IMR-90 (cell line): ENCODE measurements around the gene PITPNC1.

Experiments used
- CEBPB ChIP-seq: IDR thresholded peaks from 2 replicates; pipeline ENCODE4 v1.6.1; 2012; ENCODE audit warnings: low read depth, low read length, improper control_type of control experiment
- CHD1 ChIP-seq: IDR thresholded peaks from 2 replicates; pipeline ENCODE4 v1.6.1; 2012; ENCODE audit warnings: low read depth, low read length, improper control_type of control experiment
- FOS ChIP-seq: fragments of 150-350 bp; IDR thresholded peaks from 2 replicates; pipeline ENCODE4 v1.6.1; 2016; ENCODE audit warnings: low read depth, low read length
- MAFK ChIP-seq: IDR thresholded peaks from 2 replicates; pipeline ENCODE4 v1.6.1; 2012; ENCODE audit warnings: low read depth, low read length, improper control_type of control experiment
- POLR2A ChIP-seq: IDR thresholded peaks from 2 replicates; pipeline ENCODE4 v1.6.1; 2012; ENCODE audit warnings: mild to moderate bottlenecking, low read depth, low read length
- RAD21 ChIP-seq: IDR thresholded peaks from 2 replicates; pipeline ENCODE4 v1.6.1; 2012; ENCODE audit warnings: low read length, improper control_type of control experiment
- TF ChIP-seq, protein P1 (sequence below): conservative IDR thresholded peaks from 2 replicates; pipeline ENCODE4 v1.5.1; 2012; ENCODE audit warnings: mild to moderate bottlenecking, low read depth, low read length, improper control_type of control experiment
- TF ChIP-seq, protein P2 (sequence below): fragments of 150-350 bp; IDR thresholded peaks from 2 replicates; pipeline ENCODE4 v1.6.1; 2017; ENCODE audit warnings: mild to moderate bottlenecking, antibody characterized with exemption, low read length, low read depth

DNA sequence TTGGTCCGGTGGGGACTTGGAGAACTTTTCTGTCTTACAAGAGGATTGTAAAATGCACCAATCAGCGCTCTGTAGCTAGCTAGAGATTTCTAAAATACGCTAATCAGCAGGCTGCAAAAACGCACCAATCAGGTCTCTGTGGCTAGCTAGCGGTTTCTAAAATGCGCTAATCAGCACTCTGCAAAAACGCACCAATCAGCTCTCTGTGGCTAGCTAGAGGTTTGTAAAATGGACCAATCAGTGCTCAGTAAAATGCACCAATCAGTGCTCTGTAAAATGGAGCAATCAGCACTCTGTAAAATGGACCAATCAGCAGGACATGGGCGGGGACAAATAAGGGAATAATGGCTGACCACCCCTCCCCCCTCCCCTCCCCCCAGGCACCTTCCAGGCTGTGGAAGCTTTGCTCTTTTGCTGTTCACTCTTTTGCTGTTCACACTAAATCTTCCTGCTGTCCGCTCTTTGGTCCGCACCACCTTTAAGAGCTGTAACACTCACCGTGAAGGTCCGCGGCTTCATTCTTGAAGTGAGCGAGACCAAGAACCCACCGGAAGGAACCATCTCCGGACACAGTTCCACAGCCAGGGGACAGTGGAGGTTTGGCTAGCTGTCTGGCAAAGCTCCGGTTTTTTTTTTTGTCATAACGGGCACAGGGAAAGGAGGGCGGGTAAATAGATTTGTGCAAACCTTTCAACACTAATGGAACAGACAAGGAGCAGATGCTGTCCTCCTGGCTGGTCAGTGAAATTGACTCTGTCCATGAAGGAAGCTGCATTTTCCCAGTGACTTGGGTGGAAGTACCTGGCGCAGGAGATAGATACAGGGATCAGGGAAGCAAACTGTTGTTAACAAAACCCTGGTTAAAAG lies 8.3 kb downstream of the PITPNC1 start:
- TF ChIP-seq, protein P1, sequence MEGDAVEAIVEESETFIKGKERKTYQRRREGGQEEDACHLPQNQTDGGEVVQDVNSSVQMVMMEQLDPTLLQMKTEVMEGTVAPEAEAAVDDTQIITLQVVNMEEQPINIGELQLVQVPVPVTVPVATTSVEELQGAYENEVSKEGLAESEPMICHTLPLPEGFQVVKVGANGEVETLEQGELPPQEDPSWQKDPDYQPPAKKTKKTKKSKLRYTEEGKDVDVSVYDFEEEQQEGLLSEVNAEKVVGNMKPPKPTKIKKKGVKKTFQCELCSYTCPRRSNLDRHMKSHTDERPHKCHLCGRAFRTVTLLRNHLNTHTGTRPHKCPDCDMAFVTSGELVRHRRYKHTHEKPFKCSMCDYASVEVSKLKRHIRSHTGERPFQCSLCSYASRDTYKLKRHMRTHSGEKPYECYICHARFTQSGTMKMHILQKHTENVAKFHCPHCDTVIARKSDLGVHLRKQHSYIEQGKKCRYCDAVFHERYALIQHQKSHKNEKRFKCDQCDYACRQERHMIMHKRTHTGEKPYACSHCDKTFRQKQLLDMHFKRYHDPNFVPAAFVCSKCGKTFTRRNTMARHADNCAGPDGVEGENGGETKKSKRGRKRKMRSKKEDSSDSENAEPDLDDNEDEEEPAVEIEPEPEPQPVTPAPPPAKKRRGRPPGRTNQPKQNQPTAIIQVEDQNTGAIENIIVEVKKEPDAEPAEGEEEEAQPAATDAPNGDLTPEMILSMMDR, result no peak
- TF ChIP-seq FOS (no peak), POLR2A (no peak), RAD21 (no peak), CEBPB (no peak), MAFK (no peak), CHD1 (no peak)
- TF ChIP-seq, protein P2, sequence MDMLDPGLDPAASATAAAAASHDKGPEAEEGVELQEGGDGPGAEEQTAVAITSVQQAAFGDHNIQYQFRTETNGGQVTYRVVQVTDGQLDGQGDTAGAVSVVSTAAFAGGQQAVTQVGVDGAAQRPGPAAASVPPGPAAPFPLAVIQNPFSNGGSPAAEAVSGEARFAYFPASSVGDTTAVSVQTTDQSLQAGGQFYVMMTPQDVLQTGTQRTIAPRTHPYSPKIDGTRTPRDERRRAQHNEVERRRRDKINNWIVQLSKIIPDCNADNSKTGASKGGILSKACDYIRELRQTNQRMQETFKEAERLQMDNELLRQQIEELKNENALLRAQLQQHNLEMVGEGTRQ, result no peak
